ENCODE data around the gene SPRY2.

SPRY2 gene

GRCh38 chr13:80313668-80314256 is 27.2 kb downstream of the SPRY2 start:
- DNase-seq (ENCODE audit: low read depth), result no peak

GRCh38 chr13:80312967-80313366 is 28.0 kb downstream of the SPRY2 start:
- DNase-seq (ENCODE audit: low read depth), result no peak

GRCh38 chr13:80312012-80312704 is 28.8 kb downstream of the SPRY2 start:
- no peak for DNase-seq (ENCODE audit: low read depth)

GRCh38 chr13:80309926-80310325 is 31.0 kb downstream of the SPRY2 start:
- no peak for DNase-seq (ENCODE audit: low read depth)

- no peak for DNase-seq (ENCODE audit: low read depth)
These were observed 33.4 kb downstream of the SPRY2 start for GRCh38 chr13:80307401-80307987.

GRCh38 chr13:80306337-80306972 is 34.5 kb downstream of the SPRY2 start:
- no peak for DNase-seq (ENCODE audit: low read depth)

GRCh38 chr13:80305737-80306136 is 35.2 kb downstream of the SPRY2 start:
- DNase-seq (ENCODE audit: low read depth), result no peak

- no peak for DNase-seq (ENCODE audit: low read depth)
These were observed 37.6 kb downstream of the SPRY2 start for GRCh38 chr13:80303225-80303811.

- no peak for DNase-seq (ENCODE audit: low read depth)
These were observed 41.9 kb downstream of the SPRY2 start for GRCh38 chr13:80299046-80299445.

- DNase-seq (ENCODE audit: low read depth), result no peak
These were observed 43.4 kb downstream of the SPRY2 start for GRCh38 chr13:80297503-80297902.

- DNase-seq (ENCODE audit: low read depth), result no peak
These were observed 43.8 kb downstream of the SPRY2 start for GRCh38 chr13:80297094-80297493.

- DNase-seq (ENCODE audit: low read depth), result no peak
These were observed 44.3 kb downstream of the SPRY2 start for GRCh38 chr13:80296638-80297037.

GRCh38 chr13:80290591-80290990 is 50.3 kb downstream of the SPRY2 start:
- no peak for DNase-seq (ENCODE audit: low read depth)

Measured in stimulated activated CD8-positive, alpha-beta memory T cell treated with anti-CD3 and anti-CD28 coated beads, Interleukin-15, amount 100 ng/mL, for 1 hour (primary cell).